HCT116 (cell line): ENCODE data around the gene PAK1. TPM values are rescaled to one million over a fixed set of nuclear protein-coding genes. Genes with fewer than 3 reads are reported as not detected.
"Not testable (repeated sequence)": the region's sequence is repeated elsewhere in the genome, so short reads cannot be mapped to it uniquely, and the experiment has no call there.

Source experiments
- ATAC-seq: fragments of 200-7000 bp; cut with Tn5 transposase; 2 replicates; pipeline ENCODE4 v1.9.1; 2020; ENCODE audit warnings: mild to moderate bottlenecking, moderate library complexity
- BruUV-seq: library from RNA; stranded (reverse); fragments of 400-500 nt; replicated peaks from 2 replicates; lab custom pipeline; 2021; lab: Mats Ljungman, UMichigan
- CTCF ChIA-PET: fragments of 300-600 bp; sonication (Branson Sonifier 250); formaldehyde crosslinking; loops from one replicate; lab custom pipeline; 2021; ENCODE audit warnings: antibody characterized with exemption; lab: Charles Lee
- POLR2A ChIA-PET: fragments of 300-600, 350-600 bp; sonication (Branson Sonifier 250); formaldehyde crosslinking; loops from one replicate; lab custom pipeline; 2021; ENCODE audit warnings: antibody characterized with exemption; lab: Charles Lee
- RAD21 ChIA-PET, 2 experiments: fragments of 300-600 bp; sonication (Branson Sonifier 250); formaldehyde crosslinking; loops; one replicate each; lab custom pipeline; 2023; ENCODE audit warnings: low total read pairs in 2 of 2; ENCODE audit not compliant: uncharacterized antibody in 2 of 2, unreplicated experiment in 2 of 2, low non-redundant PET in 1 of 2; lab: Charles Lee
- DNase-seq: peaks from one replicate; pipeline ENCODE4 v3.0.0-alpha.2; 2010; ENCODE audit warnings: low read depth, low spot score
- H2AFZ ChIP-seq: fragments of 200-600 bp; shearing (Covaris generic), sonication (generic); 2 replicates; pipeline ENCODE4 v1.6.1; 2017; ENCODE audit warnings: low read depth, mixed run types, mixed read lengths, antibody characterized with exemption, low read length; ENCODE audit not compliant: poor library complexity, severe bottlenecking
- H3K27ac ChIP-seq: 2 replicates; pipeline ENCODE4 v1.5.1; 2012; ENCODE audit warnings: low read depth, low read length
- H3K27me3 ChIP-seq: fragments of 200-600 bp; sonication (generic); 2 replicates; pipeline ENCODE4 v1.6.1; 2016; ENCODE audit warnings: mixed run types, low read length, mixed read lengths; ENCODE audit not compliant: insufficient read depth
- H3K36me3 ChIP-seq, 2 experiments: fragments of 200-500 bp in 1 of 2; fragments of 200-600 bp in 1 of 2; sonication (Bioruptor generic) in 1 of 2; sonication (generic) in 1 of 2; 2 replicates each; pipeline versions ENCODE4 v1.5.1 to v1.6.1; 2014 to 2016; ENCODE audit warnings: low read length in 2 of 2, inconsistent platforms in 1 of 2, mixed read lengths in 1 of 2, mixed run types in 1 of 2; ENCODE audit not compliant: insufficient read depth in 2 of 2, control insufficient read depth in 1 of 2
- H3K4me1 ChIP-seq, 2 experiments: fragments of 200-600 bp in 1 of 2; sonication (generic) in 1 of 2; 2 replicates each; pipeline versions ENCODE4 v1.5.1 to v1.6.1; 2012 to 2017; ENCODE audit warnings: low read length in 2 of 2, inconsistent platforms in 1 of 2, mild to moderate bottlenecking in 1 of 2, mixed read lengths in 1 of 2, mixed run types in 1 of 2, moderate library complexity in 1 of 2; ENCODE audit not compliant: insufficient read depth in 2 of 2, control insufficient read depth in 1 of 2
- H3K4me2 ChIP-seq: fragments of 200-600 bp; sonication (generic); 2 replicates; pipeline ENCODE4 v1.6.1; 2017; ENCODE audit warnings: mixed run types, low read length, mixed read lengths
- H3K4me3 ChIP-seq, 2 experiments: fragments of 200-600 bp in 1 of 2; sonication (generic) in 1 of 2; replicated peaks in 1 of 2; 2 replicates each; pipeline ENCODE4 v1.5.1; 2011 to 2016; ENCODE audit warnings: low read length in 2 of 2, control low read depth in 1 of 2, low read depth in 1 of 2, mild to moderate bottlenecking in 1 of 2, mixed read lengths in 1 of 2, mixed run types in 1 of 2
- H3K79me2 ChIP-seq: fragments of 200-600 bp; sonication (generic); 2 replicates; pipeline ENCODE4 v1.6.1; 2017; ENCODE audit warnings: mild to moderate bottlenecking, mixed run types, low read length, moderate library complexity, mixed read lengths; ENCODE audit not compliant: insufficient read depth
- H3K9ac ChIP-seq: fragments of 200-600 bp; sonication (generic); 2 replicates; pipeline ENCODE4 v1.6.1; 2016; ENCODE audit warnings: low read length, mixed read lengths
- H3K9me2 ChIP-seq: fragments of 200-600 bp; sonication (generic), shearing (Covaris generic); 2 replicates; pipeline ENCODE4 v1.6.1; 2017; ENCODE audit warnings: mixed run types, mild to moderate bottlenecking, moderate library complexity; ENCODE audit not compliant: insufficient read depth
- H3K9me3 ChIP-seq, 2 experiments: fragments of 200-500 bp in 1 of 2; fragments of 200-600 bp in 1 of 2; sonication (Bioruptor generic) in 1 of 2; sonication (generic) in 1 of 2; 2 replicates each; pipeline ENCODE4 v1.6.1; 2014 to 2017; ENCODE audit warnings: low read length in 2 of 2, mixed read lengths in 2 of 2, inconsistent platforms in 1 of 2, low read depth in 1 of 2, mild to moderate bottlenecking in 1 of 2, mixed run types in 1 of 2, moderate library complexity in 1 of 2; ENCODE audit not compliant: control insufficient read depth in 1 of 2, insufficient read depth in 1 of 2
- H4K20me1 ChIP-seq: fragments of 200-600 bp; sonication (generic), shearing (Covaris generic); 2 replicates; pipeline ENCODE4 v1.6.1; 2017; ENCODE audit warnings: mixed run types, mild to moderate bottlenecking, moderate library complexity; ENCODE audit not compliant: insufficient read depth
- ATF3 ChIP-seq: IDR thresholded peaks from 2 replicates; pipeline ENCODE4 v1.6.1; 2012
- ELF1 ChIP-seq: IDR thresholded peaks from 2 replicates; pipeline ENCODE4 v1.6.1; 2012; ENCODE audit warnings: low read depth, borderline replicate concordance
- FOSL1 ChIP-seq: IDR thresholded peaks from 2 replicates; pipeline ENCODE4 v1.6.1; 2012; ENCODE audit warnings: low read depth
- JUND ChIP-seq: IDR thresholded peaks from 2 replicates; pipeline ENCODE4 v1.6.1; 2012
- POLR2A ChIP-seq: IDR thresholded peaks from 2 replicates; pipeline ENCODE4 v1.7.0; 2011; ENCODE audit warnings: borderline replicate concordance; ENCODE audit not compliant: insufficient read depth, insufficient read length; ENCODE audit errors: extremely low read depth
- RAD21 ChIP-seq: IDR thresholded peaks from 2 replicates; pipeline ENCODE4 v1.6.1; 2012; ENCODE audit warnings: low read depth, mild to moderate bottlenecking
- SP1 ChIP-seq: IDR thresholded peaks from 2 replicates; pipeline ENCODE4 v1.6.1; 2012; ENCODE audit warnings: low read depth
- YY1 ChIP-seq: IDR thresholded peaks from 2 replicates; pipeline ENCODE4 v1.6.1; 2011; ENCODE audit warnings: low read length, low read depth, moderate library complexity, mild to moderate bottlenecking; ENCODE audit not compliant: insufficient replicate concordance; ENCODE audit errors: extremely low read depth
- ZFX ChIP-seq: fragments of 450-650 bp; IDR thresholded peaks from 2 replicates; pipeline ENCODE4 v1.6.1; 2017
- intact Hi-C: fragments of 100-400 bp; cut with micrococcal nuclease; formaldehyde crosslinking; loops from 2 replicates; pipeline ENCODE4 v1.10.0; 2022
- total RNA-seq: library from RNA; stranded (reverse); gene quantifications from one replicate; pipeline ENCODE4 v1.2.1, GENCODE V29; 2021; ENCODE audit not compliant: unreplicated experiment
- TF ChIP-seq, protein P1 (sequence below), 3 experiments: fragments of 200-600 bp in 1 of 3; sonication (generic) in 1 of 3; IDR thresholded peaks in 2 of 3; conservative IDR thresholded peaks in 1 of 3; 2 replicates each; pipeline ENCODE4 v1.5.1; 2012 to 2017; ENCODE audit warnings: low read depth in 2 of 3, low read length in 2 of 3, antibody characterized with exemption in 1 of 3, borderline replicate concordance in 1 of 3, control low read depth in 1 of 3, mild to moderate bottlenecking in 1 of 3, mixed read lengths in 1 of 3, mixed run types in 1 of 3, moderate library complexity in 1 of 3; ENCODE audit not compliant: insufficient read depth in 1 of 3

Gene PAK1
- total RNA-seq, 1 experiment from 2014 or later, result 56.1 TPM

GRCh38 chr11:77384571-77384970 is 89.3 kb downstream of the PAK1 start (continued):
- TF ChIP-seq ELF1 (no peak), FOSL1 (no peak), ZFX (no peak)

GRCh38 chr11:77383349-77383748 is 90.5 kb downstream of the PAK1 start:
- H3K9me2 ChIP-seq, H4K20me1 ChIP-seq, H3K36me3 ChIP-seq, BruUV-seq, intact Hi-C loops, H2AFZ ChIP-seq, H3K9ac ChIP-seq, POLR2A ChIA-PET, RAD21 ChIA-PET, H3K4me2 ChIP-seq, ATAC-seq, H3K27ac ChIP-seq, H3K9me3 ChIP-seq, H3K79me2 ChIP-seq, H3K4me3 ChIP-seq, H3K27me3 ChIP-seq, CTCF ChIA-PET, DNase-seq: not testable (repeated sequence)
- H3K4me1 ChIP-seq, result peaks cover 0 to 15% of the 10 kb centered on the region in 2 experiments; a peak in 2 of 4 replicates

DNA sequence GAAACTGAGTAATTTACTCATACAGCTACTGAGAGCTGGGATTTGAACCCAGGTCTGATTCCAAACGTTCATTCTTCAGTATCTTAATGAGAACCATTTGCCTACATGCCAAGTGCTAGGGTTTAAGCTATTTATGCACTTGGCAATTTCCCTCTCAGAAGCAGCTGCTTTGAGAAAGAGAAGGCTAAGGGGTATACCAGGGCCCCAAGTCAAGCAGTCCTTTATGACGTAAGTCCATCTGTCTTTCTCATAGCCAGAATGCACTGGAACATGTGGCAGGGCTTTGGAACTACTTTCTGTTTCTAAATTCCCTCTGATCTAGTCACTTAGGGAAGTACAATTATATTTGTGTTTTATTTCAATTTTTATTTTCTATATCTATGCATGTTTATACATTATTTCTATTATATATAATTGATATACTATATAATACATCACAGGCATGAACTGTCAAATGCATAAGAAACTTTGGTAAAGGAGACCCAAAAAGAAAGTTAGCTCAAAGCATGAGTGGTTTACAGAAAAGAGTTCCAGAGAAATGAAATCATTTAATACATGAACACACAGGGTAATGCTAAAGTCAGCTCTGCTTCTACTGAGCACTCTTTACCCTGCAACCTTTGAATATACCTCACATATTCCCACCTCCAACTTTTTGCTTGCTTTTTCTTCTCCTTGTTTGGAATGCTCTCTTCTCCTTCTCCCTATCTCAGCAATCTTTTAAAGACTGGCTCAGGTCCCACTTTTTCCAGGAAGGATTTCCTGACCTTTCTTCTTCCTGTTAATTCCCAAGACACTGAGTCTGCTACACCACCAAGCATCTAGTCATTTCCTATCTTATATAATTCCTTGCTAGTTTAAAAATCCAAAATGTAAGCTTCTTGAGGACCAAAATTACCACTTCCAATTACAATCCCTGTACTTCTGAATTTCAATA is 91.9 kb downstream of the PAK1 start:
- no peak overlapping the region for H2AFZ ChIP-seq
- no peak overlapping the region for H3K9ac ChIP-seq
- DNase-seq (no peak), ATAC-seq (no peak)
- no peak overlapping the region for H3K27ac ChIP-seq
- ChIA-PET RAD21 (no interaction called here), CTCF (no interaction called here), POLR2A (no interaction called here)
- H3K4me2 ChIP-seq, result no peak overlapping the region
- H3K9me3 ChIP-seq, result no peaks in the 10 kb centered on the region
- H3K4me3 ChIP-seq, result no peak overlapping the region
- BruUV-seq, result no TSS peak
- no peaks in the 10 kb centered on the region for H4K20me1 ChIP-seq
- no peaks in the 10 kb centered on the region for H3K79me2 ChIP-seq
- no peaks in the 10 kb centered on the region for H3K27me3 ChIP-seq
- no peaks in the 10 kb centered on the region for H3K9me2 ChIP-seq
- H3K36me3 ChIP-seq, result peaks cover 0 to 6% of the 10 kb centered on the region in 2 experiments; a peak in 1 of 4 replicates
- intact Hi-C loops, result no loop called here
- TF ChIP-seq RAD21 (no peak), ATF3 (no peak), YY1 (no peak), SP1 (no peak), JUND (no peak), ELF1 (no peak), POLR2A (no peak)
- TF ChIP-seq, protein P1, sequence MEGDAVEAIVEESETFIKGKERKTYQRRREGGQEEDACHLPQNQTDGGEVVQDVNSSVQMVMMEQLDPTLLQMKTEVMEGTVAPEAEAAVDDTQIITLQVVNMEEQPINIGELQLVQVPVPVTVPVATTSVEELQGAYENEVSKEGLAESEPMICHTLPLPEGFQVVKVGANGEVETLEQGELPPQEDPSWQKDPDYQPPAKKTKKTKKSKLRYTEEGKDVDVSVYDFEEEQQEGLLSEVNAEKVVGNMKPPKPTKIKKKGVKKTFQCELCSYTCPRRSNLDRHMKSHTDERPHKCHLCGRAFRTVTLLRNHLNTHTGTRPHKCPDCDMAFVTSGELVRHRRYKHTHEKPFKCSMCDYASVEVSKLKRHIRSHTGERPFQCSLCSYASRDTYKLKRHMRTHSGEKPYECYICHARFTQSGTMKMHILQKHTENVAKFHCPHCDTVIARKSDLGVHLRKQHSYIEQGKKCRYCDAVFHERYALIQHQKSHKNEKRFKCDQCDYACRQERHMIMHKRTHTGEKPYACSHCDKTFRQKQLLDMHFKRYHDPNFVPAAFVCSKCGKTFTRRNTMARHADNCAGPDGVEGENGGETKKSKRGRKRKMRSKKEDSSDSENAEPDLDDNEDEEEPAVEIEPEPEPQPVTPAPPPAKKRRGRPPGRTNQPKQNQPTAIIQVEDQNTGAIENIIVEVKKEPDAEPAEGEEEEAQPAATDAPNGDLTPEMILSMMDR (IDR thresholded peaks at IDR 0.05 in 2 of 3, conservative IDR thresholded peaks at IDR 0.05 in 1 of 3; ENCODE audit: borderline replicate concordance in 1 of 3, insufficient read depth in 1 of 3, low read depth in 2 of 3, low read length in 2 of 3), result no peak
- H3K4me1 ChIP-seq, result peaks cover 0 to 15% of the 10 kb centered on the region in 2 experiments; a peak in 2 of 4 replicates
